HT1080 (cell line): ENCODE data around the gene GPR143. TPM values are rescaled to one million over a fixed set of nuclear protein-coding genes. Genes with fewer than 3 reads are reported as not detected.

Experiments
- DNase-seq: peaks from one replicate; pipeline ENCODE4 v3.0.0-alpha.2; 2015; ENCODE audit warnings: low read depth
- total RNA-seq: library from RNA; depleted of rRNA; stranded (reverse); fragments of >200 nt; shearing (Covaris generic); gene quantifications from 2 replicates; pipeline ENCODE4 v1.2.3, GENCODE V29; 2014

GPR143 gene
- total RNA-seq, 1 experiment from 2014 or later, result 0.59 TPM

DNA sequence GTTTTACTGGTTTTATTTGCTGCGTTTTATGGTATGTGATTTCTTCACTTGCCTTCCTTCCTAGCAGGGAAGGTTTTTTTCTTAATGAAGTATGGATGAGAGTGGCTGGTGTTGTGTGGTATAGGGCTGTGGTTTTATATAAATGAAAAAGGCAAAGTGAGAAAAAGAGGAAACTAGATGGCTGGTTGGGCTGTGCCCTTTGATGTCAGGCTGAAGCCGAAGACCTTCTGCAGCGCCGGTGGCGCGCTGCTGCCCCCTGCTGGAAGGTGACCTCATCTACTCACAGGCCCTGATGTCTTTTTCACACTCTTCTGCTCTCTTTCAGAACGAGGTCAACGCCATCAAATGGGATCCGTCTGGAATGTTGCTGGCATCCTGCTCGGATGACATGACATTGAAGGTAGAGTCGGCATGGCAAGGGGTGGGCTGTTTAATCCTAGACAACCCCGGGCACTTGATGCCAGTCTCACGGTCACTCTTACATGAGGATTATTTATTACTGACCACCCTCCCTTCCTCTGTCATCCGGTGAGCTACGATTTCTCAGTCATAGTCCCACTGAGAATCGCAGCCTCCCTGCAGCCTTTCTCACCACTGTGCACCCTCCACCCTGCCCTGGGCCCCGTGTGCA is 56.6 kb downstream of the GPR143 start:
- DNase-seq, result peak; percentile 65

GRCh38 chrX:9708086-9708485 is 57.6 kb downstream of the GPR143 start:
- DNase-seq, result no peak

DNA sequence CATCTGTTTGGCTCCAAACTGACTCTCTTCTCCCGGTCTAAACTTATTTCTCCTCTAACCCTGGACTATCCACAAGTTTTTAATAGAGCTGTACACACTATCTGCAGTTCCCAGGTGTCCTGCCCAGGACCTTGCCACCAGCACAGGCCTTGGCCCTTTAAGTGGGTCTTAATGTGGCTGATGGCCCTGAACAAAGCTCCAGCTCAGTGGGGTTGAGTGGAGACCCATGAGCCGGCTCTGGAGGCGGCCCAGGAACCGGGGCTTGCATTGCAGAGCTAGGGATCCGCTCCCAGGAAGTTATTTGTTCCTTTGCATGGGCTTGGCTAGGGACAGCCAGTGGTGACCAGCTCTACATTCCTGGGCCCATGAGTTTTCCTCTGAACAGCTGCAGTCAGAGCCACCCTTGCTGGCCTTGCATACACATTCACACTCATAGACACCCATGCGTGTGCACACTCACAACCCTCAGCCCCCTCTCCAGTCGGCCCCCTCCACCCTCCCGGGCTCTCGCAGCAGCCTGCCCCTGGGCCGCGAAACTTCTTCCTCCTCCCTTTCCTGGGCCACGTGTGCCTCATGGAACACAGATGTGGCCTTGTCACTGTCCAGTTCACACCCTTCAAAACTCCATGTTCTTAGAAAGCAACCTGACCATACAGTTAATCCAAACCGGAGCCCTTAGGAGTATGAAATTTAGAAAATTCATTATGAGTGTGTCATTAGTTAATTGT is 58.2 kb downstream of the GPR143 start:
- no peak for DNase-seq

DNA sequence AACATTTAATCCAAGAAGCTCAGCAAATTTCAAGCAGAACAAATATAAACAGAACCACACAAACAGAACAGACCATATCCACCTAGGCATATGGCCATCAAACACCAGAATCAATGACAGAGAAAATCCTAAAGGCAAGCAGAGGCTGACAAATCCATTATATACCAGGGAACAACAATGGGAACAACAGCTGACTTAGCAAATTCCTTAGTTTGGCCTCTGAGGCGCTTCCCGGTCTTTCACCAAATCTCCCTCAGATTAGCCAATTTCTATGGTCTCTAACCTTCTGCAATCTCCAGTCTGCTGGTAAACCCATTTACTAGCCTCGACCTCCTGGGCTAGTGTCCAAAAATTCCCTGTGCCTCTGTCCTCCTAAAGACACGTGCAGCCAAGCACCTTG is 59.2 kb downstream of the GPR143 start:
- no peak for DNase-seq

DNA sequence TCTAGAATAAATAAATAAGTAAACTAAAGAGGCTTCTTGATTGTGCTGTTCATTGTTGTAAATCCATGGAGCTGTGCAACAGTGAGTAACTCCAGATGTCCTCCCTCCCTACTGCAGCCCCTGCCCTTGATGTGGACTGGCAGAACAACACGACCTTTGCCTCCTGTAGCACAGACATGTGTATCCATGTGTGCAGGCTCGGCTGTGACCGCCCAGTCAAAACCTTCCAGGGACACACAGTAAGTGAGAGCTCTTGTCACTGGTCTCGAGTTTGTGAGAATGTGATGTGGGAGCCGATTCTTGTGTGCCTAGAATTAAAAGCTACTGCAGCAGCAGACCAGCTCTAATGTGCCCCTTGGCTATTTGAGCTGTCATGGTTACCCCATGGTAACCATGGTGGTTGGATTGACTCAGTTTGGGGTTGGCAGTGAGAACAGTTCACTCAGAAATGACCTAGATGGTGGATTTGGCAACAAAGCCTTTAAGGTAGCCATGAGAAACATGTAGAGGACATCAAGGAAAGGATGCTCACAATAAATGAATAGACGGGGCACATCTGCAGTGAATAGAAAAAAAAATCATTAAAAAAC is 60.7 kb downstream of the GPR143 start:
- no peak for DNase-seq

GRCh38 chrX:9703406-9703805 is 62.2 kb downstream of the GPR143 start:
- DNase-seq, result no peak

- no peak for DNase-seq
Measured at GRCh38 chrX:9701790-9702189, 63.9 kb downstream of the GPR143 start.

GRCh38 chrX:9700555-9700954 is 65.1 kb downstream of the GPR143 start:
- DNase-seq, result no peak

DNA sequence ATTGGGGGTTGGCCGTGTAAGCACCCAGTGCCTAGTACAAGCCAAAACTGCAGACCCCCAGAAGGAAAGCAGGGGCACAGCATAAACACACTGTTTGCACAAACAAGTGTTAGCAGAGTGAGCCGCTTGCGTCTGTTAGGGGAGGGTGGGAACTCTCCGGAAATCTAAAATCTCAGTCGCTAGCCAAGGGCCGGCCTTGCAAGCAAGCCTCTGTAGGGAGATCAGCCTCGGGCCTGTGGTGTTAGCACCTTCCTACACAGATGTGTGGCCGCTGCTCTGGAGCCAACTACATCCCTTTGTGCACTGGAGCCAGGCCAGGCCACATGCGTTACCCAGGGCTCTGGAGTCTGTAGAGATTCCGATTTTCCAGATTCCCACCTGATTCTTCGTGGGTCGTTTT is 67.1 kb downstream of the GPR143 start:
- DNase-seq, result no peak

- no peak for DNase-seq
Measured at GRCh38 chrX:9693307-9694001, 72.2 kb downstream of the GPR143 start.

DNA sequence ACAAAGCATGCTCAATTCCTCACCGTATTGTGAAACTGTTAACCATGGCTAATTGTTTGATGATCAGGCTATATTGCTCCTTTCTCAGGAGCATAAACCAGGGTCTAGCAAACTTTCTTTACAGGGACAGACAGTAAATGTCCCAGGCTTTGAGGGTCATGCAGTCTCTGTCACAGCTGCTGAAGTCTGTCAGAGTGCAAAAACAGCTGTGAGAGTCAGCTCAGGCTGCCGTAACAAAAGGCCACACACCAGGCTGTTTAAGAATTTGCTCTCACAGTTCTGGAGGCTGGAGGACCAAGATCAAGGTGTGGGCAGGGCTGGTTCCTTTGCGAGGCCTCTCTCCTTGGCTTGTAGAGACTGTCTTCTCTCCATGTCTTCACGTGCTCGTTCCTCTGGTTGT is 75.6 kb downstream of the GPR143 start:
- DNase-seq, result no peak

DNA sequence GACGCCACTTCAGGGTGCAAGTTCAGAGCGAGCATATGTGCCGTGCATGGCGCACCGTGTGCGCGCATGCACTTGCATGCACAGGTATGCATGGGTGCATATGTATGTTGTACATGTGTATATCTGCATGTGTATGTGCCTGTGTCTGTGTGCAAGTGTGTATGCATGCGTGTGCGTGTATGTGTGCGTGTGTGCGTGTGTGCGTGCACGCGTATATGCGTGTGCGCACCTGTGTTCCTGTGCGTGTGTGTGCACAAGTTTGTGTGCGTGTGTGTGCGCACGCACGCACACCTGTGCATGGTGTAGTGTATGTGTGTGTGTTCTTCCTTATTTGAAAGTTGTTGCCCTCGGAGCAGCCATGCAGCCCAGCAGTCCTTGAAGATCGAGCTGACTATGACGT is 76.8 kb downstream of the GPR143 start:
- DNase-seq, result no peak

GRCh38 chrX:9687899-9688298 is 77.7 kb downstream of the GPR143 start:
- no peak for DNase-seq

DNA sequence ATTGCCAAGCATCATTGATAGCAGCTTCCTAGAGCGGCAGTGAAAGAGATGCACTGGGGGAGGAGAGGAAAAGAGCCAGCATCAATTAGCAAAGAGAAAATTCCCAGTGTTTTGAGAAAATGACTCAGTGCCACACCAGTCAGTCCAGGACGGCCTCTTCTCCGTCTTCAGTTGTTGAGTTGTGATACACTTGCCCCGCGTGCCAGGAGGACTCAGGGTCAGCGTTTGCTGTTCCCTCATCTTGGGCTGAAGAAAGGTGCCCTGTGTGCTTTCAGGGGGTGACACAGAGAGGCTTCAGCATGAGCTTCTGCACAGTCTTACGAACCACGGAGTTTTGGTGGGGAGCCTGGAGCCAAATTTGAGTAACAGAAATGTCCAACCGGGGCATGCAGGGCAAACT is 82.3 kb downstream of the GPR143 start:
- DNase-seq, result no peak

- DNase-seq, result no peak
Measured at GRCh38 chrX:9682861-9683260, 82.8 kb downstream of the GPR143 start.

DNA sequence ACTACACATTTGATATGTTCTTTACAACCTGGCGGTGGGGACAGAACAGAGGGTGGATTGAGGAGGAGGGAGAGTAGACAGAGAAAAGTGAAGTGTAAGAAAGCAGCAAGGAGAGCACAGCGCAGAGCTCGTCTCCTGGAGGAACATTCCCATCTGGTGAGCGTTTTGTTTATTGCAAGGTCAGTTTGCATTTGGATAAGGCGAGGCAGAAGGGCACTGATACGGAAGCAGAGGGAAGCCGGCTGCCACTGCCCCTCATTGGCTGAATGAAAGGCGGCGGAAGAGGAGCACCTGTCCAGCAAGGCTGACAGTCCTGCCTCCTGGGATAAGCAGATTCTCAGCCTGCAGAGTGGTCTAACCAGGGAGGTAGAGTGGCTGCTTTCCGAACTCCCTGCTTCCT is 83.2 kb downstream of the GPR143 start:
- DNase-seq, result no peak

DNA sequence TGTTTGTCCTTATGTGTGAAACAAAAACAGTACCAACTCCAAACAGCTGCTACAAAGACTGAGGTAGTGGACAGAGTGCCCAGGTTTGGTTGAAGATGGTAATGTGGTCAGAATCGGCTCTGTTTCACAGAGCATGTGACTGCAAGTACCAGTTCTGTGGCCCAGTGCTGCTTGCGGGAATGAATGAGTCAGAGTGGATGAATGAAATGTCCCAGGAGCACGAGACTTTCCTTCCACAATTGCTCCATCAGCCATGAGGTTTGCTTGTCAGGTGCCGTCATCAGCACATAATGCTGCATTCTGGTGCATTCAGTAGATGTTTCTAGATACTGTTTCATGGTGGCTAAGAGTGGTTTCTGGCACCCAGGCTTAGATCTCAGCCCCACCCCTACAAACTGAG is 84.2 kb downstream of the GPR143 start:
- peak; percentile 46 for DNase-seq

GRCh38 chrX:9681011-9681410 is 84.6 kb downstream of the GPR143 start:
- no peak for DNase-seq

GRCh38 chrX:9678215-9678965 is 87.3 kb downstream of the GPR143 start:
- no peak for DNase-seq

- peak; percentile 45 for DNase-seq
Measured at GRCh38 chrX:9677098-9677739, 88.4 kb downstream of the GPR143 start.

GRCh38 chrX:9676738-9677097 is 88.9 kb downstream of the GPR143 start:
- no peak for DNase-seq
